ENCODE measurements around the gene ZNF783. TPM values are rescaled to one million over a fixed set of nuclear protein-coding genes. Genes with fewer than 3 reads are reported as not detected.

ZNF783 gene
- total RNA-seq, 1 experiment from 2014 or later: 3.2 TPM

- H3K36me3 ChIP-seq (replicated peaks; ENCODE audit: control insufficient read depth, insufficient read depth, low read length): no peaks in the 10 kb centered on the region; the same call in 1 of the 2 replicates
- H3K4me3 ChIP-seq (ENCODE audit: insufficient read depth, low read depth, low read length): no peak overlapping the region
- H3K27me3 ChIP-seq (ENCODE audit: control insufficient read depth, insufficient read depth, low read length): no peaks in the 10 kb centered on the region
- DNase-seq: peak; percentile 87
Measured at GRCh38 chr7:149292462-149292823, 30.4 kb downstream of the ZNF783 start.

GRCh38 chr7:149293338-149293737, 31.3 kb downstream of the ZNF783 start:
- Histone ChIP-seq H3K27me3 (ENCODE audit: control insufficient read depth, insufficient read depth, low read length) (no peaks in the 10 kb centered on the region), H3K36me3 (replicated peaks; ENCODE audit: control insufficient read depth, insufficient read depth, low read length) (no peaks in the 10 kb centered on the region; the same call in 1 of the 2 replicates), H3K4me3 (ENCODE audit: insufficient read depth, low read depth, low read length) (no peak overlapping the region)
- peak; percentile 59 for DNase-seq

GRCh38 chr7:149293946-149294633, 32.1 kb downstream of the ZNF783 start:
- H3K27me3 ChIP-seq (ENCODE audit: control insufficient read depth, insufficient read depth, low read length): no peaks in the 10 kb centered on the region
- DNase-seq: peak; percentile 46
- no peak overlapping the region for H3K4me3 ChIP-seq (ENCODE audit: insufficient read depth, low read depth, low read length)
- H3K36me3 ChIP-seq (replicated peaks; ENCODE audit: control insufficient read depth, insufficient read depth, low read length): no peaks in the 10 kb centered on the region; the same call in 1 of the 2 replicates

GRCh38 chr7:149294634-149295480, 32.9 kb downstream of the ZNF783 start:
- peak; percentile 33 for DNase-seq
- no peak overlapping the region for H3K4me3 ChIP-seq (ENCODE audit: insufficient read depth, low read depth, low read length)
- H3K27me3 ChIP-seq (ENCODE audit: control insufficient read depth, insufficient read depth, low read length): no peaks in the 10 kb centered on the region
- no peaks in the 10 kb centered on the region; the same call in 1 of the 2 replicates for H3K36me3 ChIP-seq (replicated peaks; ENCODE audit: control insufficient read depth, insufficient read depth, low read length)

GRCh38 chr7:149295481-149295850, 33.5 kb downstream of the ZNF783 start:
- no peak for DNase-seq
- Histone ChIP-seq H3K4me3 (ENCODE audit: insufficient read depth, low read depth, low read length) (no peak overlapping the region), H3K27me3 (ENCODE audit: control insufficient read depth, insufficient read depth, low read length) (no peaks in the 10 kb centered on the region), H3K36me3 (replicated peaks; ENCODE audit: control insufficient read depth, insufficient read depth, low read length) (no peaks in the 10 kb centered on the region; the same call in 1 of the 2 replicates)

- no peaks in the 10 kb centered on the region; the same call in 1 of the 2 replicates for H3K36me3 ChIP-seq (replicated peaks; ENCODE audit: control insufficient read depth, insufficient read depth, low read length)
- no peak overlapping the region for H3K4me3 ChIP-seq (ENCODE audit: insufficient read depth, low read depth, low read length)
- no peaks in the 10 kb centered on the region for H3K27me3 ChIP-seq (ENCODE audit: control insufficient read depth, insufficient read depth, low read length)
- DNase-seq: peak; percentile 38
Measured at GRCh38 chr7:149296368-149296767, 34.4 kb downstream of the ZNF783 start.

- no peaks in the 10 kb centered on the region; the same call in 1 of the 2 replicates for H3K36me3 ChIP-seq (replicated peaks; ENCODE audit: control insufficient read depth, insufficient read depth, low read length)
- no peak overlapping the region for H3K4me3 ChIP-seq (ENCODE audit: insufficient read depth, low read depth, low read length)
- no peak for DNase-seq
- H3K27me3 ChIP-seq (ENCODE audit: control insufficient read depth, insufficient read depth, low read length): no peaks in the 10 kb centered on the region
Measured at GRCh38 chr7:149297034-149297755, 35.2 kb downstream of the ZNF783 start.

- peak; percentile 6 for DNase-seq
- Histone ChIP-seq H3K36me3 (replicated peaks; ENCODE audit: control insufficient read depth, insufficient read depth, low read length) (no peaks in the 10 kb centered on the region; the same call in 1 of the 2 replicates), H3K27me3 (ENCODE audit: control insufficient read depth, insufficient read depth, low read length) (no peaks in the 10 kb centered on the region), H3K4me3 (ENCODE audit: insufficient read depth, low read depth, low read length) (no peak overlapping the region)
Measured at GRCh38 chr7:149300620-149301285, 38.8 kb downstream of the ZNF783 start.

- no peaks in the 10 kb centered on the region for H3K36me3 ChIP-seq (replicated peaks; ENCODE audit: control insufficient read depth, insufficient read depth, low read length)
- peak; percentile 26 for DNase-seq
- H3K27me3 ChIP-seq (ENCODE audit: control insufficient read depth, insufficient read depth, low read length): no peaks in the 10 kb centered on the region
- no peak overlapping the region for H3K4me3 ChIP-seq (ENCODE audit: insufficient read depth, low read depth, low read length)
Measured at GRCh38 chr7:149302222-149302621, 40.2 kb downstream of the ZNF783 start.

- H3K36me3 ChIP-seq (replicated peaks; ENCODE audit: control insufficient read depth, insufficient read depth, low read length): no peaks in the 10 kb centered on the region
- H3K27me3 ChIP-seq (ENCODE audit: control insufficient read depth, insufficient read depth, low read length): no peaks in the 10 kb centered on the region
- no peak for DNase-seq
- H3K4me3 ChIP-seq (ENCODE audit: insufficient read depth, low read depth, low read length): no peak overlapping the region
Measured at GRCh38 chr7:149302865-149303264, 40.9 kb downstream of the ZNF783 start.

GRCh38 chr7:149304006-149304405, 42.0 kb downstream of the ZNF783 start:
- H3K27me3 ChIP-seq (ENCODE audit: control insufficient read depth, insufficient read depth, low read length): no peaks in the 10 kb centered on the region
- H3K36me3 ChIP-seq (replicated peaks; ENCODE audit: control insufficient read depth, insufficient read depth, low read length): no peaks in the 10 kb centered on the region
- no peak for DNase-seq
- no peak overlapping the region for H3K4me3 ChIP-seq (ENCODE audit: insufficient read depth, low read depth, low read length)

GRCh38 chr7:149306854-149307253, 44.9 kb downstream of the ZNF783 start:
- Histone ChIP-seq H3K27me3 (ENCODE audit: control insufficient read depth, insufficient read depth, low read length) (no peaks in the 10 kb centered on the region), H3K4me3 (ENCODE audit: insufficient read depth, low read depth, low read length) (no peak overlapping the region), H3K36me3 (replicated peaks; ENCODE audit: control insufficient read depth, insufficient read depth, low read length) (no peaks in the 10 kb centered on the region)
- DNase-seq: no peak

- no peaks in the 10 kb centered on the region for H3K36me3 ChIP-seq (replicated peaks; ENCODE audit: control insufficient read depth, insufficient read depth, low read length)
- H3K27me3 ChIP-seq (ENCODE audit: control insufficient read depth, insufficient read depth, low read length): no peaks in the 10 kb centered on the region
- H3K4me3 ChIP-seq (ENCODE audit: insufficient read depth, low read depth, low read length): no peak overlapping the region
- DNase-seq: no peak
Measured at GRCh38 chr7:149307775-149308501, 45.9 kb downstream of the ZNF783 start.
